Prostate gland (tissue), 2 donors: ENCODE data around the gene NUDT2. TPM values are rescaled to one million over a fixed set of nuclear protein-coding genes. Genes with fewer than 3 reads are reported as not detected.

Experiments used
- DNase-seq: peaks from one replicate; pipeline ENCODE4 v3.0.0-alpha.2; 2019; ENCODE audit warnings: low spot score
- H3K27ac ChIP-seq, 2 donors: fragments of 200-600 bp; sonication (generic); 2 replicates each; pipeline ENCODE4 v1.5.1; 2017 to 2019
- H3K27me3 ChIP-seq: fragments of 200-600 bp; sonication (generic); replicated peaks from 2 replicates; pipeline ENCODE4 v1.5.1; 2019; ENCODE audit not compliant: insufficient read depth
- H3K36me3 ChIP-seq, 2 donors: fragments of 200-600 bp; sonication (generic); 1 replicate in 1 of 2; 2 replicates in 1 of 2; pipeline versions ENCODE4 v1.5.1 to v1.8.1; 2017 to 2019
- H3K4me1 ChIP-seq: fragments of 200-600 bp; sonication (generic); replicated peaks from 2 replicates; pipeline ENCODE4 v1.5.1; 2019
- H3K4me3 ChIP-seq, 2 donors: fragments of 200-600 bp; sonication (generic); 2 replicates each; pipeline ENCODE4 v1.5.1; 2017 to 2019
- H3K9me3 ChIP-seq: fragments of 200-600 bp; sonication (generic); 2 replicates; pipeline ENCODE4 v1.5.1; 2017
- CTCF ChIP-seq, 4 experiments: fragments of 200-600 bp in 2 of 4; fragments of 450-650 bp in 2 of 4; sonication (generic) in 2 of 4; IDR thresholded peaks; 1 replicate in 3 of 4; 2 replicates in 1 of 4; pipeline ENCODE4 v1.5.1; 2016 to 2019; ENCODE audit warnings: antibody characterized with exemption in 4 of 4, mild to moderate bottlenecking in 2 of 4, moderate library complexity in 2 of 4
- POLR2A ChIP-seq: fragments of 450-650 bp; IDR thresholded peaks from one replicate; pipeline ENCODE4 v1.6.1; 2016; ENCODE audit warnings: antibody characterized with exemption, mild to moderate bottlenecking
- POLR2AphosphoS5 ChIP-seq: sonication (generic); formaldehyde crosslinking; IDR thresholded peaks from one replicate; pipeline ENCODE4 v1.6.1; 2017; ENCODE audit warnings: antibody characterized with exemption
- WGBS: methylation state at CpG from one replicate; pipeline ENCODE4 v1.1.5; 2018; 5-methylcytosine and 5-hydroxymethylcytosine counted together
- intact Hi-C: fragments of 100-400 bp; cut with DNase I; formaldehyde crosslinking; loops from one replicate; pipeline ENCODE4 v1.14.2; 2022
- small RNA-seq, 2 donors: library from RNA; depleted of rRNA; stranded (forward); fragments of <200 nt; gene quantifications; one replicate each; pipeline ENCODE3, GENCODE V24; 2016
- total RNA-seq, 2 donors: library from RNA; depleted of rRNA; stranded (reverse); fragments of >200 nt; gene quantifications; one replicate each; pipeline ENCODE4 v1.1.0, GENCODE V29; 2016

NUDT2 gene
- total RNA-seq, 2 donors from 2014 or later: 18.0 to 45.8 TPM

GRCh38 chr9:34392511-34392910 lies 63.1 kb downstream of the NUDT2 start:
- no peak for DNase-seq
- WGBS: 67% methylated on average over 1 of the region's 1 CpG
- Histone ChIP-seq H3K4me3 (no peak overlapping the region), H3K27me3 (no peaks in the 10 kb centered on the region), H3K9me3 (no peaks in the 10 kb centered on the region), H3K36me3 (no peaks in the 10 kb centered on the region), H3K27ac (no peak overlapping the region), H3K4me1 (no peaks in the 10 kb centered on the region)
- intact Hi-C loops: no loop called here
- no peak for TF ChIP-seq POLR2AphosphoS5
- TF ChIP-seq POLR2A: no peak
- TF ChIP-seq CTCF (IDR thresholded peaks at IDR 0.05): no peak

Small RNA genes lying within 50 kb of the gene (small RNA-seq; reads per million reads assigned to genes)
- gene RF00019 (0 reads per million in 2 donors), gene RNU2-50P (0 to 0.10 reads per million in 2 donors)

Other genes with a start within 250 kb of the NUDT2 start
- 100 to 1,000 TPM in 1 of 2 donors, 10 to 100 TPM in 1; 30.6 to 100 TPM for gene DCAF12, start 202.9 kb upstream of the NUDT2 start, total RNA-seq
- 10 to 100 TPM; 38.3 to 72.2 TPM for gene UBAP1, start 150.5 kb upstream of the NUDT2 start, total RNA-seq
- 1 to 10 TPM; 1.7 to 7.3 TPM for gene KIF24, start 301 bp upstream of the NUDT2 start, total RNA-seq
- gene MYORG, start 47.3 kb downstream of the NUDT2 start, total RNA-seq: 1 to 10 TPM; 3.4 to 9.0 TPM
- gene FAM219A, start 129.0 kb downstream of the NUDT2 start, total RNA-seq: 10 to 100 TPM; 14.4 to 16.5 TPM
- 1 to 10 TPM in 1 of 2 donors, not detected in 1; 5.6 TPM for gene DNAI1, start 129.2 kb downstream of the NUDT2 start, total RNA-seq
- 10 to 100 TPM; 20.9 to 28.2 TPM for gene ENHO, start 193.4 kb downstream of the NUDT2 start, total RNA-seq